Thymus (tissue), 11 donors: ENCODE results near the gene OCEL1. TPM values are rescaled to one million over a fixed set of nuclear protein-coding genes. Genes with fewer than 3 reads are reported as not detected.
A peak's percentile ranks its signal among the peaks of the same experiment; 100 is the strongest.

Experiments
- DNase-seq, 9 donors: peaks; one replicate each; pipeline ENCODE4 v3.0.0-alpha.2; 2013; ENCODE audit warnings: low spot score in 9 of 9, low read depth in 6 of 9, missing footprints in 1 of 9
- H3K27ac ChIP-seq, 2 donors: one replicate each; pipeline ENCODE4 v1.5.1; 2013; ENCODE audit warnings: control low read depth in 1 of 2, low read depth in 1 of 2, low read length in 1 of 2, mild to moderate bottlenecking in 1 of 2, moderate library complexity in 1 of 2
- H3K27me3 ChIP-seq, 2 donors: one replicate each; pipeline ENCODE4 v1.5.1; 2013; ENCODE audit warnings: low read length in 1 of 2; ENCODE audit not compliant: control insufficient read depth in 2 of 2, insufficient read depth in 1 of 2
- H3K36me3 ChIP-seq, 2 donors: one replicate each; pipeline ENCODE4 v1.5.1; 2013; ENCODE audit warnings: low read length in 1 of 2, mild to moderate bottlenecking in 1 of 2, moderate library complexity in 1 of 2; ENCODE audit not compliant: control insufficient read depth in 2 of 2, insufficient read depth in 2 of 2
- H3K4me1 ChIP-seq, 2 donors: one replicate each; pipeline ENCODE4 v1.5.1; 2013; ENCODE audit warnings: low read length in 2 of 2; ENCODE audit not compliant: control insufficient read depth in 2 of 2, insufficient read depth in 2 of 2
- H3K4me3 ChIP-seq, 2 donors: one replicate each; pipeline ENCODE4 v1.5.1; 2013; ENCODE audit warnings: low read length in 2 of 2, control low read depth in 1 of 2, mild to moderate bottlenecking in 1 of 2
- H3K9me3 ChIP-seq, 2 donors: one replicate each; pipeline ENCODE4 v1.5.1; 2013; ENCODE audit warnings: low read length in 1 of 2, mild to moderate bottlenecking in 1 of 2; ENCODE audit not compliant: control insufficient read depth in 2 of 2, insufficient read depth in 1 of 2
- WGBS: extraction: QIAGEN DNeasy Blood & Tissue Kit; methylation state at CpG from one replicate; pipeline ENCODE4 v1.1.7; 2013; 5-methylcytosine and 5-hydroxymethylcytosine counted together
- polyA plus RNA-seq: library from polyadenylated mRNA; stranded (reverse); fragments of 200-250 nt; gene quantifications from one replicate; pipeline ENCODE4 v1.2.3, GENCODE V29; 2013
- total RNA-seq: library from RNA; stranded (reverse); fragments of 120-200 nt; gene quantifications from one replicate; pipeline ENCODE4 v1.2.4, GENCODE V29; 2013
- donor health status: healthy.

Gene OCEL1
- total and polyA plus RNA-seq, 2 donors, result 6.2 to 24.8 TPM

DNA sequence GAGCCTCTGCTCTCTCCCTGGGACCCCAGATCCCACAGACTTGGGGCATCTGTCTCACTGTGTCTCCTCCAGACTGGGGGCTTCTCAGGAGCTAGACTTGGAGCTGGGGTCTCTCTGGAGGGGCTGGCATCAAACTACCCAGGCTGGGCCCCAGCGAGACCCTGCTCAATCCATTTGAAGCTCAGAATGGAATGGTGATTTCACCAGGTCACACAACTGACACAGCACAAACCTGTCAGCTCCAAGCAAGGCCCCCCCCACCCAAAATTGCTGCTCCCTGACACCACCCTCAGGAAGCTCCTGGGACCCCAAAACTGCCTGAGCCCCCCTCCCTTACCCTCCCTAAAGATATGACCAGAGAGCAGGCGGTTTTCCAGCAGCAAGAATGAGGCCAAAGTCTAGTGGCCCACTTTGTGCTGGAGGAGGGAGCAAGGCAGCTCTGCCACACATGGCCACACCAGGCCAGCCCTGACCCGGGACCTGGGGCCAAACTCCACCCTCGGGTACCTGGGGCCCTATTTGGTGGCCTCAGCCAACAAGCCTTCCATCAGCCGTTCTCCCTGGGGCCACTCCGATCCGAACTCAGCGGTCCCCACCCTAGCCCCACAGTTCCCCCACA, 17.3 kb downstream of the OCEL1 start:
- H3K4me3 ChIP-seq, result peak overlapping the region in 1 of 2 donors; percentile 33
- no peaks in the 10 kb centered on the region for H3K36me3 ChIP-seq
- 93% methylated on average over 8 of the region's 8 CpGs for WGBS
- H3K9me3 ChIP-seq, result peaks cover 0 to 8% of the 10 kb centered on the region in 2 donors
- no peak for DNase-seq
- peaks cover 4 to 15% of the 10 kb centered on the region in 2 donors for H3K4me1 ChIP-seq
- H3K27ac ChIP-seq, result no peak overlapping the region
- H3K27me3 ChIP-seq, result peaks cover 36 to 62% of the 10 kb centered on the region in 2 donors

DNA sequence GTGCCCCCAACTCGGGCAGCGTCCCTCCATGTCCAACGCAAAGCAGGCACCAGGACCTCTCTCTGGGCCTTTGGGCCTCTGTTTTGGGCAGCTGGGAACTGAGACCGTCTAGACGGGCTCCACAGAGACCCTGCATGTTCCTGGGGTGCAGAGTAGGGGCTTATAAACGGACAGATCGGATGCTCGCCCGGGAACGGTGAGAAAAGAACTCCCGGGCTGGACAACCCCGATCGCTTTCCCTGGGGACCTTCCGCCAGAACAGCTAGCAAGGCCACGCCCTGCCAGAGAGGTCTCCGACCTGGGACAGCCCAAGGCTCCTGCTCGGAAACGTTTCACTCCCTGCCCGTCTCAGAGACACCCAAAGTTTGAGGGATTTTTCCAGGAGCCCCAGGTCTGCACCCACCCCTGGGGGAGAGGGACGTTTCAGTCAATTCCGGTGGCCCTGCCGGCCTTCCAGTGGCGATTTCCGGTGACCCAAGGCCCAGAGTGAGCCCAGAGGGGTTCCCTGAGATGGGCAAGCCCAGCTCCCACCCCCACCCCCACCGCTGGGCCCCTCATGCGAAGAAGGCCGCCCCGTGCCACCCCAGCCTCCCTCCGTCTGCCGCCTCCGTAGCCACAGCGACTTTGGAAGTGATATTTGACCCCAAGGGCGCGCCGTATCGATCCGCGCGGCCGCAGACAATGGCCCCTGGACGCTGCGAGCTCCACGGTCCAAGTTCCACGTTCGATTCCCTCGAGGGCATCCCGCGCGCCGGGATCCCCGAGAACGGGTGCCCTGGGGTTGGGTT, 18.0 kb downstream of the OCEL1 start:
- WGBS, result 72% methylated on average over 52 of the region's 52 CpGs
- Histone ChIP-seq H3K9me3 (peaks cover 0 to 8% of the 10 kb centered on the region in 2 donors), H3K4me3 (peak overlapping the region; percentile 33 to 72), H3K36me3 (no peaks in the 10 kb centered on the region), H3K27ac (peak overlapping the region in 1 of 2 donors; percentile 42), H3K4me1 (peaks cover 4 to 15% of the 10 kb centered on the region in 2 donors), H3K27me3 (peaks cover 36 to 66% of the 10 kb centered on the region in 2 donors)
- no peak for DNase-seq

DNA sequence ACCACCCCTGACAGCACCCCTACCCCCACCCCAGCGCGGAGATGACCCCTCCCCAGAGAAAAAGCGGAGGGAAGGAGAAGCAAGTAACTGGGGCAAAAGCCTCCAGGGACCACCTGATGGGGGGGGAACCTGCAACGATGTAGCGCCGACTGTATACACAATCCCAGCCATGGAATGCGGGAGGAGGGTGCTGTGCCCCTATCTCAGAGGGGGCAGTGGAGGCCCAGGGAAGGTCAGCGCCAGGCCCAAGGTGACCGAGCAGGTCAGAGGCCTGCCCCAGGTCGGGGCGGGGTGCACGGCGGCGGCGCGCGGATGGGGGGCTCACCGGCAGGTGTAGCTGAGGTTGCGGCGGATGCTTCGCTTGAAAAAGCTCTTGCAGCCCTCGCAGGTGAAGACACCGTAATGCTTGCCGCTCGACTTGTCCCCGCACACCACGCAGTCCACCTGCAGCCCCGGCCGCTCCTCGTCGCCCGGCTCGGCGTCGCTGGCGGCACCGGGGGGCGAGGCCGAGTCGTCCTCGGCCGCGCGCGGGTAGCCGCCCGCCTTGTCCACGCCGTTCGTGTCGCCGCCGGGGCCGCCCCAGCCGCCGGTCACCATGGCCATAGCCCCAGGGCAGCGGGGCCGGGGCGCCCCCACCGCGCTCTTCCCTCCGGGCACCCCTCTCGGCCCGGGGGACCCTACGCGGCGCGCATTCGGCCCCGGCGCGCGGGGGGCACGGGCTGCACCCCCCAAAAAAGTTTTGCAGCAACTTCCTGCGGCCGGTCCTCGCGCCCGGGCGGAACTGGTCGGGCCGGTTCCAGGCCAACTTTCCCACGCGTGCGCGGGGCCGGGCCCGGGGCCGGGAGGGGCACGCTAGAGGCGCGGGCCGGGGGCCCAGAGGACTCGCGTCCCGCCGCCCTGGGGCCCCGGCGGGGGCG, 18.9 kb downstream of the OCEL1 start:
- H3K9me3 ChIP-seq, result peaks cover 0 to 8% of the 10 kb centered on the region in 2 donors
- H3K27ac ChIP-seq, result peak overlapping the region in 1 of 2 donors; percentile 42
- DNase-seq, result peak in 1 of 9 donors; percentile 28
- peaks cover 4 to 18% of the 10 kb centered on the region in 2 donors for H3K4me1 ChIP-seq
- 5% methylated on average over 100 of the region's 100 CpGs for WGBS
- H3K27me3 ChIP-seq, result peaks cover 36 to 66% of the 10 kb centered on the region in 2 donors
- peak overlapping the region; percentile 33 to 72 for H3K4me3 ChIP-seq
- no peaks in the 10 kb centered on the region for H3K36me3 ChIP-seq

DNA sequence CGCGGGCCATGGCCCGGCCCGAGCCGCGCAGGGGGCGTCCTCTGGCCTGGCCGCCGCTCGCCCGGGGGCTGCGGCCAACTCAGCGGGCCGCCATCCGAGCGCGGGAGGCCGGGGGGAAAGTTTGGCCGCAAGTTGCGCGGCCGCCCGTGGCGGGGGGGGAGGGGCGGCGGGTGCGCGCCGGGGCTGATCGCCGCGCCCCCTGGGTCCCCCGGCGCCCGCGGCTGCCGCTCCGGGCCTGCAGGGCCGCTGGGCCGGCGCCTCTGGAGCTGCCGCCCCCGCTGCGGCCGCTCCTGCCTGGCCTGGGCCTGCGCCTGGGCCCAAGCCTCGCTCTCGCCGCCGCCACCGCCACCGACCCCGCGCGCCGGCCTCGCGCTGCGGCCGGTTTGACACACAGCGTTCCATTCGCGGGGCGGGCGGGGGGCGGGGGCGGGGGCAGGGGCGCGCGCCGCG, 19.5 kb downstream of the OCEL1 start, which contains the start of gene NR2F6:
Gene NR2F6 (minus strand): TSS at position 385 of the 450 bp plus-strand sequence. CDS start 699 bp downstream, outside the sequence.
- peaks cover 4 to 18% of the 10 kb centered on the region in 2 donors for H3K4me1 ChIP-seq
- H3K4me3 ChIP-seq, result peak within 1 kb of the TSS; percentile 38 to 72
- no peaks in the 10 kb centered on the region for H3K36me3 ChIP-seq
- H3K27me3 ChIP-seq, result peaks cover 36 to 63% of the 10 kb centered on the region in 2 donors
- WGBS, result under 1% methylated on average over 72 of the region's 72 CpGs
- no peak for DNase-seq
- H3K9me3 ChIP-seq, result peaks cover 0 to 8% of the 10 kb centered on the region in 2 donors
- peak within 1 kb of the TSS in 1 of 2 donors; percentile 18 for H3K27ac ChIP-seq

DNA sequence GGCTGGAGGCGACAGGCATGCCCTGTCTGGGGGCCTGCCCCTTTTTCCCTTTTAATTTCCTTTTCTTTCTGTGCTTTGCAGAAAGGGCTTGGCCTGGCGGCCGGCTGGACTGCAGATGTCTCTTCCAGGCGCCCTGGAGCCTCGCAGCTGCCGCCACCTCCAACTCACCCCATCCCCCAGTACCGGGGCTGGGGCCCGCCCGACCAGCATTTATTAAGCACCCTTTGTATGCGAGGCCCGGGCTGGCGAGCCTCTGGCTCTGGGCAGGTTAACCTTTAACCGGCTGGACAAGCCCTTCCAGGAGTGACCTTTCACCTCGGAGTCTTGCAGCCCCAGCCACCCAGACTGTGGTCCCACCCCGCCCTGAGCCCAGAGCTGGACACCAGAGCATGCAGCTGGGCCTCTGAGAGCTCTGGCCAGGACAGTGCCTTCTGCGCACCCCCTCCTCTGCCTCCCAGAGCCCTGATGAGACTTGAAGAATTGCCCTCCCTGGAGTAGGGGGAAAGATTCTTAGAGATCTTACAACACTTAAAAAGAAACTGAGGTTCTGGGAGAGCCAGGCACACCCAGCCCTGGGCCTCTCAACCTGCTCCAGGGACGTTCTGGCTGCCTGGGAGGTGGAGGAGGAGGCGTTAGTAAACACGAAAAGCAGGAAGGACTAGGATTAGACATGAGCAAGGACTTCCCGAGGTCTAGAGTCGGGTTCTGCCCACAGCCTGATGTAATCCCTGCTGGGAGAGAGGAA, 20.8 kb downstream of the OCEL1 start:
- Histone ChIP-seq H3K4me1 (peaks cover 4 to 18% of the 10 kb centered on the region in 2 donors), H3K4me3 (peak overlapping the region; percentile 38 to 72), H3K36me3 (no peaks in the 10 kb centered on the region), H3K27ac (no peak overlapping the region), H3K9me3 (peaks cover 0 to 8% of the 10 kb centered on the region in 2 donors), H3K27me3 (peaks cover 36 to 57% of the 10 kb centered on the region in 2 donors)
- no peak for DNase-seq
- WGBS, result 34% methylated on average over 21 of the region's 21 CpGs

DNA sequence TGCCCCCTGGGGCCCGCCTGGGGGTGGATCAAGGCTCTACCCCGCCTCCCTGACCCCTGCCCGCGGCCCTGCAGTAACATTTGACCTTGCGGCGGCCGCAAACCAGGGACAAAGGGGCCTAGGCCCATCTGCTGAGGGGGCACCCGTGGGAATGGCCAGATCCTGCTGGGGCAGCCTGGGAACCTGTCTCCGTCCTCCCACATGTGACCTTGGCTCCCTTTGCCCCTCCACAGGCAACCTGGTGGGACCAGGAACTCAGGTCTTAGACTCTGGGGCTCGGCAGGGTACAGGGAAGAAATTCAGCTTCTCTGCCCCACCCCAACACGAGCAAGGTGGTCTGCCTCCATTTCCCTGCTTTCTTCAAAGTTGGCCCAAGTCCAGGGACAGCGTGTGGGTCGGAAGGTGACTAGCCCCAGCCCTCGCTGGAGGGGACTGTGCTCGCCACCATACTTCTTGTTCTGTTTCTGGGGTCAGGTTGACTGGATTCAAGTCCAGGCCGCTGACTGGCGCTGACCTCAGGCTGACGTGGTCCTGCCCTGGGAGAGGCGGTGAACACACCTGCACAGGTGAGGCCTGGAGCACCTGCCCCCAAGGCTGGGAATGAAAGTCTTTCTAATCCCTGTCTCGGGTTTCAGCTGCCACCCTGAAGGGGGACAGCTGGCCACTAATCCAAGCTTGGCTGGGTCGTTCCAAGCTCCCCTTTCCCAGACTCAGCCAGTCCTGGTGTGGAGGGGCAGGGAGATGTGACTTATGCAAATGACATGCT, 22.2 kb downstream of the OCEL1 start:
- DNase-seq, result no peak
- peaks cover 4 to 18% of the 10 kb centered on the region in 2 donors for H3K4me1 ChIP-seq
- H3K27ac ChIP-seq, result no peak overlapping the region
- H3K4me3 ChIP-seq, result no peak overlapping the region
- peaks cover 0 to 8% of the 10 kb centered on the region in 2 donors for H3K9me3 ChIP-seq
- peaks cover 33 to 47% of the 10 kb centered on the region in 2 donors for H3K27me3 ChIP-seq
- H3K36me3 ChIP-seq, result no peaks in the 10 kb centered on the region
- 93% methylated on average over 21 of the region's 21 CpGs for WGBS

DNA sequence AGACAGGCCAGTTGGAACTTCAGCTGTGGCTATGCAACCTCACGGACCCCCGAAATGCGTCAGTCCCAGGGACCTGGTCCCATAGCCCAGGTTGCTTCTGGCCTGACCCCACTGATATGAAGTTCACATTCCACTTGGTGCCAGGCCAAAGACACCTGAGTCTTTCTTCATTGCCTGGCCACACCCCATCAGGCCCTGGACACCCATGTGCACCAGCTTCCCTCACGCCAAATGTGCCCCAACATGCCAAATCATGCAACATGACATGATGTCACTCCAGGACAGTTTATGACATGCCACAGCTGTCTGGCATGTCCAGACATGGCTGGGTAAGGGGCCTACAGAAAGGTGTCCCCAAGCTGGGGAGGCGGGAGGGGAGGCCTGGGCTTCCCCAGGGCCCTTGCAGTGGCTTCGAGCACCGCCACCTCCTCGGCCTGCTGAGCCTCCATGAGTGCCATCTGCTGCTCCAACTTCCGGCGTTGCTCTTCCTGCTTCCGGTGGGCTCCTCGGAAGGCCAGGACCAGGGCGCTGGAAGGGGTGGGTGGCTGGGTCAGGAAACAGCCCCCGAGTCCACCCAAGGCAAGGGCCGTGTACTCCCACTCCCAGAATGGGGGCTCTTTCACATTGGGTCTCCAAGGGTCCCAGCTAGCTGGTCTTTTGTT, 24.0 kb downstream of the OCEL1 start:
- 96% methylated on average over 15 of the region's 15 CpGs for WGBS
- Histone ChIP-seq H3K36me3 (no peaks in the 10 kb centered on the region), H3K27ac (no peak overlapping the region), H3K9me3 (peaks cover 0 to 5% of the 10 kb centered on the region in 2 donors), H3K4me1 (peaks cover 3 to 15% of the 10 kb centered on the region in 2 donors), H3K27me3 (peaks cover 15 to 30% of the 10 kb centered on the region in 2 donors), H3K4me3 (no peak overlapping the region)
- DNase-seq, result no peak
